Measurements from ENCODE around the gene SPANXC.
"Not testable (repeated sequence)": the region's sequence is repeated elsewhere in the genome, so short reads cannot be mapped to it uniquely, and the experiment has no call there.

The SPANXC gene

DNA sequence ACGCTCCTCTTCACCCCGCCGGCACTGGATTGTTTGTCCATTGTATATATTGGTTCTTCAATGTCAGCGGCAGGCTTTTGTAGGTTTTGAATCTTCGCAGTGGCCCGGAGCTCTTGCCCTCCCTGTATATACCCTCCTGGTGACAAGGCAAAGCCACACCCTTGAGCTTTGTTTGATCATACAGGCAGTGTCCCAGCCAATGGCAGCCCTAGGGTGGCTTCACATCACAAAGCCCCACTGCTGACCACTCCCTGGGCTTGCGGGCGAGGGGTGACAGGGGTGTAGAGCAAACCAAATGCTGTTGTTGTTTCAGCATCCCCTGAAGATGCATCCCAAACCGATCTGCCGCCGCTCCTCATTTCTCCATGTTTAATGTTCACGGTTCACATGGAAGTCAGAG lies at the start of gene SPANXC:
Gene SPANXC (minus strand): TSS at position 101 of the 400 bp plus-strand sequence. CDS start 60 bp downstream, at position 41.
- not testable (repeated sequence) for DNase-seq

DNA sequence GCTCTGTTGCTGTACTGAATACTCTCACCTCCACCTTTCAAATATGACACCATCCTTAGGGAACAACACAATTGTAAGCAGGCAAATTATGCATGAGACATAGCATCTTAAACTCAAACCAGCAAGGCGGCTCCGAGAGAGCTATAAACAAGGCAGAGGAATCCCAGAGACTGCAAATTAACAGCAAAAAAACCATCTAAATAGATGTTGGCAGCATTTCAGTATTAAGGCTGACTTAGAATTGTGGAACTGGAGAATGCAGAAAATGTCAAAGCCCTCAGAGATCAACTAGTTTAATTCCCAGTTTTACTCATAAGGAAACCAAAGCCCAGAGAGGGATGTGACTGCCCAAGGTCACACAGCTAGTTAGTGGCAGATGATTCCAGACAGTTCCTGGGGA lies 37.2 kb upstream of the SPANXC start:
- DNase-seq: no peak

GRCh38 chrX:141278306-141278705 lies 36.0 kb upstream of the SPANXC start:
- no peak for DNase-seq

DNA sequence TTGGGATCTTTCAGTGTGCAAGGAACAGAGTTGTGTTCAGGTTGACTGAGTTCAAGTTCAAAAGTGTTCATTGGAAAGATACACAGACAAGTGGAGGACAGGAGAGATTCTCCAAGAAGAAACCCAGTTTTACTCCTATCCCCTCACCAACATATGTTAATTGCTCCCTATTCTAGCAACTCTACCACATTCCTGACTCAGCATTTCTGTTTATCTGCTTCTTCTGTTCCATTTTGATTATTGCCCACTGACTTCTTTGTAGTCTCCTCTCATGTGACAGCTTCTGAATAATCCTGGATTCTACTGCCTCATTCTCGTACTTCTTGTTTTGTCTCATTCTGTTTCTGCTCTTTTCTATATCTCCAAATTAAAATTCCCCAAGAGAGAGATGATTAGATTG lies 15.8 kb upstream of the SPANXC start:
- DNase-seq: no peak

DNA sequence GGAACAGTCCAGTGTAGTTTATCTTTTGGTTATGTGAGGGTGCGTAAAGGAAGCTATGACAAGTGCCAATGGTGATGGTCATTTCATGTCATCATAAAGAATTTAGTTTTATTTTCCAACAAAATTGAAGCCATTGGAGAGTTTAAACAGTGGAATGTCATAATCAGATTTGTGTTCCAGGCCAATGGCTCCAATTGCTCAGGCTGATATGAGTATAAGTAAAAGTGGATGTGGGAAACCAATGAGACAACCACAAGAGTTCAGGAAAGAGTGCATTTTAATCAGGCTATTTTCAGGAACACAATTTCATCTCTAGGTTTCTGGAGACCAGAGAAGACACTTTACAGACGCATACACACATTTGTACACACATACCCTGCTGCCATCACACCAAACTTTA lies 20.7 kb downstream of the SPANXC start:
- DNase-seq: no peak

- no peak for DNase-seq
These were observed 21.8 kb downstream of the SPANXC start for GRCh38 chrX:141220342-141221008.

- no peak for DNase-seq
These were observed 28.1 kb downstream of the SPANXC start for GRCh38 chrX:141214196-141214595.

DNA sequence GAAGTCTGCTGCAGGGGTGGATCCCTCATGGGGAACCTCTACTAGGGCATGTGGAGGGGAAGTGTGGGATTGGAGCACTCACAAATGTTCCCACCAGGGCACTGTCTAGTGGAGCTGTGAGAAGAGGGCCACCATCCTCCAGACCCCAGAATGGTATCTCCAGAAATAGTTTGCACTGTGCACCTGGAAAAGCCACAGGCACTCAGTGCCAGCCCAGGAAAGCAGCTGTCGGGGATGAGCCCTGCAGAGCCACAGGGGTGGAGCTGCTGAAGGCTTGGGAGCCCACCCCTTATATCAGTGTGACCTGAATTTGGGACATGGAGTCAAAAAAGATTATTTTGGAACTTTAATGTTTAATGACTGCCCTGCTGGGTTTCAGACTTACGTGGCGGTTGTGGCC lies 40.4 kb downstream of the SPANXC start:
- DNase-seq: no peak
